Measurements from ENCODE around the gene SLC18A3.

DNA sequence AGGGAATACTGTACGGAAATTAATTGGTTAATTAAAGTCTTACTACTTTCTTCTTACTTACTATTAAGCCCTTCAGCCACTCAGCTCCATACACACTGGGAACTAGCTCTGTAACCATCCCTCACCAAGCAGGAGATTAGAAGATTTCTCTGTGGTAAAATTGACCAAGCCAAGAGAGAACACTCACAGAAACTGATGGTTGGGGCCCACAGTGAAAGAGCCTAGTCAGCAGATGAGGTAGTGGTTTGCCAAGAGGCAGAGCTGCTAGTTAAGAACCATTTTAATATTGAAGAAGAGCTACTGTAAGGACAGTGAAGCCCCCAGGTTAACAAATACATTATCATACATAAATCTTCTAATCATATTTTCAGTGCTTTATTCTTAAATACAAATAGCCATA is 47.5 kb downstream of the SLC18A3 start:
- TF ChIP-seq CTCF (IDR thresholded peaks at IDR 0.05) = no peak
- TF ChIP-seq POLR2A (IDR thresholded peaks at IDR 0.05) = no peak

Measured in breast epithelium (tissue), 3 donors.